GM21360 (cell line): ENCODE data around the gene RAB33A.
"Not testable (repeated sequence)": the region's sequence is repeated elsewhere in the genome, so short reads cannot be mapped to it uniquely, and the experiment has no call there.

Source experiments
- ATAC-seq: cut with Tn5 transposase; IDR thresholded peaks from one replicate; pipeline ENCODE4 v1.9.1; 2021; ENCODE audit warnings: mild to moderate bottlenecking, moderate library complexity; ENCODE audit not compliant: unreplicated experiment

The RAB33A gene

DNA sequence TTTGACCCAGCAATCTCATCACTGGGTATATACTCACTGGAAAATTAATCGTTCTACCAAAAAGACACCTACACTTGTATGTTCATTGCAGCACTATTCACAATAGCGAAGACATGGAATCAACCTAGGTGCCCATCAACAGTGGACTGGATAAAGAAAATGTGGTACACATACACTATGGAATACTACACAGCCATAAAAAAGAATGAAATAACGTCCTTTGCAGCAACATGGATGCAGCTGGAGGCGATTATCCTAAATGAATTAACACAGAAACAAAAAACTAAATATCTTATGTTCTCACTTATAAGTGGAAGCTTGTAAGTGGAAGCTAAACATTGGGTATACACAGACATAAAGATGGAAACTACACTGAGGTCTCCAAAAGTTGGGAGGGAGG, 59.4 kb downstream of the RAB33A start:
- ATAC-seq: not testable (repeated sequence)
